ENCODE results near the gene TMEM129. TPM values are rescaled to one million over a fixed set of nuclear protein-coding genes. Genes with fewer than 3 reads are reported as not detected.

Gene TMEM129
- total and polyA plus RNA-seq, 2 donors = 15.1 to 23.2 TPM

- DNase-seq (ENCODE audit: low read depth in 6 of 9, low spot score in 9 of 9) = no peak
- H3K27ac ChIP-seq (ENCODE audit: low read depth in 1 of 2, low read length in 1 of 2) = no peak overlapping the region
- H3K9me3 ChIP-seq (ENCODE audit: control insufficient read depth in 2 of 2, insufficient read depth in 1 of 2, low read length in 1 of 2) = peaks cover 19 to 30% of the 10 kb centered on the region in 2 donors
- no peaks in the 10 kb centered on the region for H3K4me1 ChIP-seq (ENCODE audit: control insufficient read depth in 2 of 2, insufficient read depth in 2 of 2, low read length in 2 of 2)
- peaks cover 88 to 91% of the 10 kb centered on the region in 2 donors for H3K36me3 ChIP-seq (ENCODE audit: control insufficient read depth in 2 of 2, insufficient read depth in 2 of 2, low read length in 1 of 2)
- 92% methylated on average over 17 of the region's 17 CpGs for WGBS
- no peak overlapping the region for H3K4me3 ChIP-seq (ENCODE audit: low read length in 2 of 2)
- peaks cover 0 to 2% of the 10 kb centered on the region in 2 donors for H3K27me3 ChIP-seq (ENCODE audit: control insufficient read depth in 2 of 2, insufficient read depth in 1 of 2, low read length in 1 of 2)
Observed at GRCh38 chr4:1741208-1741607, 20.1 kb upstream of the TMEM129 start.

GRCh38 chr4:1740021-1740545, 19.0 kb upstream of the TMEM129 start:
- no peak for DNase-seq (ENCODE audit: low read depth in 6 of 9, low spot score in 9 of 9)
- Histone ChIP-seq H3K36me3 (ENCODE audit: control insufficient read depth in 2 of 2, insufficient read depth in 2 of 2, low read length in 1 of 2) (peaks cover 93 to 95% of the 10 kb centered on the region in 2 donors), H3K27me3 (ENCODE audit: control insufficient read depth in 2 of 2, insufficient read depth in 1 of 2, low read length in 1 of 2) (peaks cover 0 to 2% of the 10 kb centered on the region in 2 donors), H3K27ac (ENCODE audit: low read depth in 1 of 2, low read length in 1 of 2) (no peak overlapping the region), H3K4me3 (ENCODE audit: low read length in 2 of 2) (no peak overlapping the region), H3K9me3 (ENCODE audit: control insufficient read depth in 2 of 2, insufficient read depth in 1 of 2, low read length in 1 of 2) (peaks cover 25 to 40% of the 10 kb centered on the region in 2 donors), H3K4me1 (ENCODE audit: control insufficient read depth in 2 of 2, insufficient read depth in 2 of 2, low read length in 2 of 2) (no peaks in the 10 kb centered on the region)
- 98% methylated on average over 22 of the region's 22 CpGs for WGBS

- Histone ChIP-seq H3K27me3 (ENCODE audit: control insufficient read depth in 2 of 2, insufficient read depth in 1 of 2, low read length in 1 of 2) (peaks cover 0 to 2% of the 10 kb centered on the region in 2 donors), H3K27ac (ENCODE audit: low read depth in 1 of 2, low read length in 1 of 2) (no peak overlapping the region), H3K4me3 (ENCODE audit: low read length in 2 of 2) (no peak overlapping the region), H3K9me3 (ENCODE audit: control insufficient read depth in 2 of 2, insufficient read depth in 1 of 2, low read length in 1 of 2) (peaks cover 26 to 45% of the 10 kb centered on the region in 2 donors), H3K4me1 (ENCODE audit: control insufficient read depth in 2 of 2, insufficient read depth in 2 of 2, low read length in 2 of 2) (no peaks in the 10 kb centered on the region), H3K36me3 (ENCODE audit: control insufficient read depth in 2 of 2, insufficient read depth in 2 of 2, low read length in 1 of 2) (peaks cover 93 to 96% of the 10 kb centered on the region in 2 donors)
- WGBS = 99% methylated on average over 9 of the region's 9 CpGs
- DNase-seq (ENCODE audit: low read depth in 6 of 9, low spot score in 9 of 9) = no peak
Observed at GRCh38 chr4:1739358-1739757, 18.2 kb upstream of the TMEM129 start.

- 98% methylated on average over 4 of the region's 4 CpGs for WGBS
- peaks cover 92 to 94% of the 10 kb centered on the region in 2 donors for H3K36me3 ChIP-seq (ENCODE audit: control insufficient read depth in 2 of 2, insufficient read depth in 2 of 2, low read length in 1 of 2)
- DNase-seq (ENCODE audit: low read depth in 6 of 9, low spot score in 9 of 9) = no peak
- peaks cover 0 to 2% of the 10 kb centered on the region in 2 donors for H3K27me3 ChIP-seq (ENCODE audit: control insufficient read depth in 2 of 2, insufficient read depth in 1 of 2, low read length in 1 of 2)
- H3K9me3 ChIP-seq (ENCODE audit: control insufficient read depth in 2 of 2, insufficient read depth in 1 of 2, low read length in 1 of 2) = peaks cover 26 to 45% of the 10 kb centered on the region in 2 donors
- H3K27ac ChIP-seq (ENCODE audit: low read depth in 1 of 2, low read length in 1 of 2) = no peak overlapping the region
- H3K4me3 ChIP-seq (ENCODE audit: low read length in 2 of 2) = no peak overlapping the region
- no peaks in the 10 kb centered on the region for H3K4me1 ChIP-seq (ENCODE audit: control insufficient read depth in 2 of 2, insufficient read depth in 2 of 2, low read length in 2 of 2)
Observed at GRCh38 chr4:1738410-1738809, 17.3 kb upstream of the TMEM129 start.

- Histone ChIP-seq H3K4me3 (ENCODE audit: low read length in 2 of 2) (no peak overlapping the region), H3K9me3 (ENCODE audit: control insufficient read depth in 2 of 2, insufficient read depth in 1 of 2, low read length in 1 of 2) (peaks cover 26 to 45% of the 10 kb centered on the region in 2 donors), H3K27me3 (ENCODE audit: control insufficient read depth in 2 of 2, insufficient read depth in 1 of 2, low read length in 1 of 2) (peaks cover 0 to 2% of the 10 kb centered on the region in 2 donors), H3K4me1 (ENCODE audit: control insufficient read depth in 2 of 2, insufficient read depth in 2 of 2, low read length in 2 of 2) (no peaks in the 10 kb centered on the region), H3K36me3 (ENCODE audit: control insufficient read depth in 2 of 2, insufficient read depth in 2 of 2, low read length in 1 of 2) (peaks cover 96 to 99% of the 10 kb centered on the region in 2 donors), H3K27ac (ENCODE audit: low read depth in 1 of 2, low read length in 1 of 2) (no peak overlapping the region)
- WGBS = 99% methylated on average over 15 of the region's 15 CpGs
- no peak for DNase-seq (ENCODE audit: low read depth in 6 of 9, low spot score in 9 of 9)
Observed at GRCh38 chr4:1737666-1738065, 16.5 kb upstream of the TMEM129 start.

- H3K9me3 ChIP-seq (ENCODE audit: control insufficient read depth in 2 of 2, insufficient read depth in 1 of 2, low read length in 1 of 2) = peaks cover 26 to 45% of the 10 kb centered on the region in 2 donors
- H3K27me3 ChIP-seq (ENCODE audit: control insufficient read depth in 2 of 2, insufficient read depth in 1 of 2, low read length in 1 of 2) = peaks cover 0 to 2% of the 10 kb centered on the region in 2 donors
- no peak for DNase-seq (ENCODE audit: low read depth in 6 of 9, low spot score in 9 of 9)
- no peak overlapping the region for H3K4me3 ChIP-seq (ENCODE audit: low read length in 2 of 2)
- no peak overlapping the region for H3K27ac ChIP-seq (ENCODE audit: low read depth in 1 of 2, low read length in 1 of 2)
- peaks cover 95 to 98% of the 10 kb centered on the region in 2 donors for H3K36me3 ChIP-seq (ENCODE audit: control insufficient read depth in 2 of 2, insufficient read depth in 2 of 2, low read length in 1 of 2)
- no peaks in the 10 kb centered on the region for H3K4me1 ChIP-seq (ENCODE audit: control insufficient read depth in 2 of 2, insufficient read depth in 2 of 2, low read length in 2 of 2)
- 94% methylated on average over 13 of the region's 13 CpGs for WGBS
Observed at GRCh38 chr4:1736812-1737211, 15.7 kb upstream of the TMEM129 start.

- Histone ChIP-seq H3K9me3 (ENCODE audit: control insufficient read depth in 2 of 2, insufficient read depth in 1 of 2, low read length in 1 of 2) (peaks cover 26 to 45% of the 10 kb centered on the region in 2 donors), H3K27me3 (ENCODE audit: control insufficient read depth in 2 of 2, insufficient read depth in 1 of 2, low read length in 1 of 2) (peaks cover 0 to 2% of the 10 kb centered on the region in 2 donors), H3K4me1 (ENCODE audit: control insufficient read depth in 2 of 2, insufficient read depth in 2 of 2, low read length in 2 of 2) (no peaks in the 10 kb centered on the region), H3K4me3 (ENCODE audit: low read length in 2 of 2) (no peak overlapping the region), H3K27ac (ENCODE audit: low read depth in 1 of 2, low read length in 1 of 2) (no peak overlapping the region), H3K36me3 (ENCODE audit: control insufficient read depth in 2 of 2, insufficient read depth in 2 of 2, low read length in 1 of 2) (peaks cover 94 to 98% of the 10 kb centered on the region in 2 donors)
- DNase-seq (ENCODE audit: low read depth in 6 of 9, low spot score in 9 of 9) = no peak
- WGBS = 93% methylated on average over 20 of the region's 20 CpGs
Observed at GRCh38 chr4:1735215-1735614, 14.1 kb upstream of the TMEM129 start.

- Histone ChIP-seq H3K27ac (ENCODE audit: low read depth in 1 of 2, low read length in 1 of 2) (no peak overlapping the region), H3K36me3 (ENCODE audit: control insufficient read depth in 2 of 2, insufficient read depth in 2 of 2, low read length in 1 of 2) (peaks cover 94 to 95% of the 10 kb centered on the region in 2 donors), H3K27me3 (ENCODE audit: control insufficient read depth in 2 of 2, insufficient read depth in 1 of 2, low read length in 1 of 2) (peaks cover 0 to 2% of the 10 kb centered on the region in 2 donors), H3K4me3 (ENCODE audit: low read length in 2 of 2) (no peak overlapping the region), H3K9me3 (ENCODE audit: control insufficient read depth in 2 of 2, insufficient read depth in 1 of 2, low read length in 1 of 2) (peaks cover 21 to 30% of the 10 kb centered on the region in 2 donors), H3K4me1 (ENCODE audit: control insufficient read depth in 2 of 2, insufficient read depth in 2 of 2, low read length in 2 of 2) (no peaks in the 10 kb centered on the region)
- DNase-seq (ENCODE audit: low read depth in 6 of 9, low spot score in 9 of 9) = no peak
- 93% methylated on average over 10 of the region's 10 CpGs for whole genome bisulfite sequencing
Observed at GRCh38 chr4:1732911-1733310, 11.8 kb upstream of the TMEM129 start.

- H3K27me3 ChIP-seq (ENCODE audit: control insufficient read depth in 2 of 2, insufficient read depth in 1 of 2, low read length in 1 of 2) = no peaks in the 10 kb centered on the region
- H3K36me3 ChIP-seq (ENCODE audit: control insufficient read depth in 2 of 2, insufficient read depth in 2 of 2, low read length in 1 of 2) = peaks cover 88 to 94% of the 10 kb centered on the region in 2 donors
- H3K27ac ChIP-seq (ENCODE audit: low read depth in 1 of 2, low read length in 1 of 2) = no peak overlapping the region
- WGBS = 94% methylated on average over 10 of the region's 10 CpGs
- DNase-seq (ENCODE audit: low read depth in 6 of 9, low spot score in 9 of 9) = no peak
- H3K4me3 ChIP-seq (ENCODE audit: low read length in 2 of 2) = no peak overlapping the region
- H3K4me1 ChIP-seq (ENCODE audit: control insufficient read depth in 2 of 2, insufficient read depth in 2 of 2, low read length in 2 of 2) = peaks cover 3 to 4% of the 10 kb centered on the region in 2 donors
- peaks cover 7 to 15% of the 10 kb centered on the region in 2 donors for H3K9me3 ChIP-seq (ENCODE audit: control insufficient read depth in 2 of 2, insufficient read depth in 1 of 2, low read length in 1 of 2)
Observed at GRCh38 chr4:1731180-1731579, 10.1 kb upstream of the TMEM129 start.
